K562 (cell line): ENCODE results near the gene IPO8. TPM values are rescaled to one million over a fixed set of nuclear protein-coding genes. Genes with fewer than 3 reads are reported as not detected.
A peak's percentile ranks its signal among the peaks of the same experiment; 100 is the strongest.

Experiments
- ARHGAP35 ChIP-seq: fragments of 450-650 bp; IDR thresholded peaks from 2 replicates; pipeline ENCODE4 v1.6.1; 2018; ENCODE audit not compliant: partially characterized antibody
- CHAMP1 ChIP-seq: fragments of 450-650 bp; IDR thresholded peaks from 2 replicates; pipeline ENCODE4 v1.6.1; 2016; ENCODE audit warnings: mild to moderate bottlenecking
- EP400 ChIP-seq: fragments of 450-650 bp; IDR thresholded peaks from 2 replicates; pipeline ENCODE4 v1.6.1; 2017; ENCODE audit warnings: antibody characterized with exemption, mild to moderate bottlenecking, moderate library complexity
- FOXA3 ChIP-seq, 2 experiments: fragments of 450-650 bp in 1 of 2; sonication (generic) in 1 of 2; formaldehyde crosslinking; IDR thresholded peaks in 1 of 2; conservative IDR thresholded peaks in 1 of 2; 2 replicates each; pipeline versions ENCODE4 v1.4.0 to v1.8.0; 2020 to 2022; ENCODE audit warnings: mild to moderate bottlenecking in 2 of 2, missing genetic modification reagents in 1 of 2
- FOXP1 ChIP-seq: sonication (generic); formaldehyde crosslinking; IDR thresholded peaks from 2 replicates; pipeline ENCODE4 v1.8.0; 2022; ENCODE audit warnings: mild to moderate bottlenecking, missing genetic modification reagents
- FUS ChIP-seq: fragments of 200-400 bp; formaldehyde crosslinking; optimal IDR thresholded peaks from 2 replicates; pipeline ENCODE3; 2017; ENCODE audit warnings: low read depth, low read length
- GTF2F1 ChIP-seq: IDR thresholded peaks from 2 replicates; pipeline ENCODE4 v1.6.1; 2011; ENCODE audit warnings: low read depth, low read length, improper control_type of control experiment
- SUPT5H ChIP-seq: fragments of 450-650 bp; IDR thresholded peaks from 2 replicates; pipeline ENCODE4 v1.6.1; 2016
- TAF1 ChIP-seq: IDR thresholded peaks from 2 replicates; pipeline ENCODE4 v1.6.1; 2011; ENCODE audit warnings: mild to moderate bottlenecking, low read length, moderate library complexity; ENCODE audit not compliant: insufficient read depth, control insufficient read depth, severe bottlenecking; ENCODE audit errors: extremely low read depth
- ZBTB2 ChIP-seq: fragments of 450-650 bp; IDR thresholded peaks from 2 replicates; pipeline ENCODE4 v1.6.1; 2016; ENCODE audit warnings: antibody characterized with exemption
- ZFP91 ChIP-seq: sonication (generic); formaldehyde crosslinking; IDR thresholded peaks from 2 replicates; pipeline ENCODE4 v1.8.0; 2022; ENCODE audit warnings: mild to moderate bottlenecking, missing genetic modification reagents
- ZNF143 ChIP-seq: sonication (generic); formaldehyde crosslinking; IDR thresholded peaks from 2 replicates; pipeline ENCODE4 v1.9.0; 2022; ENCODE audit warnings: mild to moderate bottlenecking, missing genetic modification reagents
- ZNF639 ChIP-seq, 2 experiments: fragments of 200-800 bp in 1 of 2; sonication (Bioruptor generic) in 1 of 2; sonication (generic) in 1 of 2; formaldehyde crosslinking in 1 of 2; IDR thresholded peaks in 1 of 2; conservative IDR thresholded peaks in 1 of 2; 2 replicates each; pipeline versions ENCODE4 v1.5.0 to v1.6.1; 2016 to 2020; ENCODE audit warnings: missing compliant biosample characterization in 1 of 2, missing genetic modification characterization in 1 of 2, missing genetic modification reagents in 1 of 2
- polyA plus RNA-seq, 8 experiments: library from polyadenylated mRNA; depleted of rRNA in 4 of 8; stranded (reverse) in 5 of 8; unstranded in 3 of 8; fragments of >200 nt; fragmentation: Nextera tagmentation in 2 of 8; fragmentation: Illumina TruSeq in 1 of 8; extraction: Ambion mirVana in 2 of 8; extraction: Trizol in 1 of 8; gene quantifications; 2 replicates each; pipeline versions ENCODE4 v1.2.1 to v1.2.3, GENCODE V29; 2011 to 2014; ENCODE audit warnings: inconsistent platforms in 1 of 8, missing spikeins in 1 of 8
- total RNA-seq, 7 experiments: library from RNA; depleted of rRNA in 6 of 7; stranded (reverse); fragments of >200 nt in 6 of 7; fragmentation: Illumina TruSeq in 2 of 7; extraction: Trizol in 2 of 7; gene quantifications; 2 replicates each; pipeline versions ENCODE4 v1.2.1 to v1.2.3, GENCODE V29; 2011 to 2021; ENCODE audit warnings: low replicate concordance in 1 of 7
- TF ChIP-seq, protein P1 (sequence below): fragments of 450-650 bp; IDR thresholded peaks from 2 replicates; pipeline ENCODE4 v1.6.1; 2014; ENCODE audit warnings: low read depth, mild to moderate bottlenecking, moderate library complexity, borderline replicate concordance

IPO8 gene
- total and polyA plus RNA-seq, 9 of the 15 experiments (the other 6 are each of a cell fraction or from before 2014, with no cell fraction given), result 6.5 to 39.6 (median 24.7) TPM

DNA sequence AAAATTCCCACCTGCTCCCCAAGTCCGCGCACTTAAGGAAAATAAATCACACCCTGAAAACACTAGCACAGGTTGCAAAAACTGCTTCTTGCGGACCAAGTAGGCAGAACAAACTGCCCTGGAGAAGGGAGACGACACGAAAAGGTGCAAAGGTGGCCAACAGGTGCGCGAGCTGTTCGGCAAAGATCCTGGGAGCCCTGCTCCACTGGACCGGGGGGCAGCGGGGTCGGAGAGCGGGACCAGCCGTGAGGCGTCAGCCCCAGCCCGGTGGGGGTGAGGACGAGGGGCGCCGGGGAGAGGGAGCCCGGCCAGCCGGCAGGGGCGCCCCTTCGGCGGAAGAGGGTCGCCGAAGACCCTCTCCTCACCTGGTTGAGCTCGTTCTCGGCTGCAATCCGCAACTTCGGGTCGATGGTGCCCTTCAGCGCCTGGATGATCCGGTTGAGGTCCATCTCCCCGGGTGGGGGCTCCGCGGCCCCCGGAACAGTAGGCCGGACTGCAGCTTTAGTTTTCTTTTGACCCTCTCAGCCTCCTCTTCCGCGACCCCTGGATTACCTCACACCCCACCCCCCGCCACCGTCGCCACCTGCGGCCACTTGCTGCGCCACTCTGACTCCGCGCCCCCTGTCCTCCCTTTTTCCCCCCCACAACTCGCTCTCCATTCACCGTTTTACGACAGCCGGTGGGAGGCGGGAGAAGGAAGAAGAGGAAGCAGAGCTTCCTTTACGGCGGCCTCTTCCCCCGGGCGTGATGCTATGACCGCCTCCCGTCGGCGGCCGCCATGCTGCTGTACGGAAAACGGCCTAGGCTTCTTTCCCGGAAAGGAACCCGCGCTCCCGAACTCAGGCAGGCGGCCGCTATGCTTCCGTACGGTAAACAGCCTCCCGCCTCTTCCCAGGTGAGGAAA lies at the start of gene IPO8 (continued):
- TF ChIP-seq, protein P1, sequence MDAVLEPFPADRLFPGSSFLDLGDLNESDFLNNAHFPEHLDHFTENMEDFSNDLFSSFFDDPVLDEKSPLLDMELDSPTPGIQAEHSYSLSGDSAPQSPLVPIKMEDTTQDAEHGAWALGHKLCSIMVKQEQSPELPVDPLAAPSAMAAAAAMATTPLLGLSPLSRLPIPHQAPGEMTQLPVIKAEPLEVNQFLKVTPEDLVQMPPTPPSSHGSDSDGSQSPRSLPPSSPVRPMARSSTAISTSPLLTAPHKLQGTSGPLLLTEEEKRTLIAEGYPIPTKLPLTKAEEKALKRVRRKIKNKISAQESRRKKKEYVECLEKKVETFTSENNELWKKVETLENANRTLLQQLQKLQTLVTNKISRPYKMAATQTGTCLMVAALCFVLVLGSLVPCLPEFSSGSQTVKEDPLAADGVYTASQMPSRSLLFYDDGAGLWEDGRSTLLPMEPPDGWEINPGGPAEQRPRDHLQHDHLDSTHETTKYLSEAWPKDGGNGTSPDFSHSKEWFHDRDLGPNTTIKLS, result peak; percentile 68; the same call in 1 of the 2 replicates
- 0 out of 2 replicates have a peak, but pooled peaks have one; percentile 43 for TF ChIP-seq GTF2F1
- no peak for TF ChIP-seq FOXA3 (CRISPR knock-in tag; conservative IDR thresholded peaks at IDR 0.05 in 1 of 2, IDR thresholded peaks at IDR 0.05 in 1 of 2)
- peak; percentile 75; the same call in 1 of the 2 replicates for TF ChIP-seq FOXP1 (CRISPR knock-in tag)
- no peak for TF ChIP-seq CHAMP1
- peak; percentile 53 for TF ChIP-seq EP400
- no peak for TF ChIP-seq FUS
- TF ChIP-seq TAF1, result peak; percentile 68
- TF ChIP-seq ZFP91 (CRISPR knock-in tag), result no peak
- TF ChIP-seq ZNF143 (CRISPR knock-in tag), result no peak
- TF ChIP-seq SUPT5H, result peak; percentile 82
- TF ChIP-seq ZNF639 (CRISPR knock-in tag; conservative IDR thresholded peaks at IDR 0.05 in 1 of 2, IDR thresholded peaks at IDR 0.05 in 1 of 2), result no peak
- TF ChIP-seq ARHGAP35, result no peak
- peak; percentile 50; the same call in 1 of the 2 replicates for TF ChIP-seq ZBTB2
